ENCODE results near the gene NFX1. TPM values are rescaled to one million over a fixed set of nuclear protein-coding genes. Genes with fewer than 3 reads are reported as not detected.
A peak's percentile ranks its signal among the peaks of the same experiment; 100 is the strongest.

The NFX1 gene
- total and polyA plus RNA-seq, 9 of the 15 experiments (the other 6 are each of a cell fraction or from before 2014, with no cell fraction given) = 8.8 to 38.9 (median 26.8) TPM

- H3K4me3 ChIP-seq = peak overlapping the region; percentile 80
- H3K27ac ChIP-seq (ENCODE audit: extremely low read depth, low read depth, low read length) = peak overlapping the region; percentile 94
- H2AFZ ChIP-seq (ENCODE audit: low read depth, low read length) = peak overlapping the region; percentile 72
- H3K9me3 ChIP-seq (replicated peaks; ENCODE audit: control insufficient read depth, insufficient read depth, low read depth, low read length) = no peaks in the 10 kb centered on the region
- H3K4me1 ChIP-seq (replicated peaks in 1 of 2; ENCODE audit: control insufficient read depth in 2 of 2, insufficient read depth in 2 of 2, low read length in 2 of 2) = peaks cover 5 to 28% of the 10 kb centered on the region in 2 experiments; a peak in 3 of 5 replicates
- H3K27me3 ChIP-seq (ENCODE audit: control insufficient read depth in 2 of 2, insufficient read depth in 2 of 2, low read length in 2 of 2) = no peaks in the 10 kb centered on the region
- no TSS peak for BruUV-seq (replicated peaks)
- peaks cover 65% of the 10 kb centered on the region for H3K36me3 ChIP-seq (ENCODE audit: control insufficient read depth, insufficient read depth, low read length)
- DNase-seq (ENCODE audit: extremely low read depth in 1 of 4, low spot score in 3 of 4) = peak in 1 of 4 experiments; percentile 34
- intact Hi-C loops (cut with micrococcal nuclease) (loop anchor here (1.0 to 2.0 kb wide), 2 partner anchors 23 to 27 kb away; partner anchors contain the start of genes NFX1 and SPINK4), in situ Hi-C loops (cut with MboI) (no loop called here)
- peak overlapping the region; percentile 96 to 100 for H3K9ac ChIP-seq (ENCODE audit: insufficient read depth in 1 of 2, low read depth in 2 of 2, low read length in 2 of 2)
- ChIA-PET CTCF (ENCODE audit: low intra/inter-chr PET ratio) (no interaction called here), POLR2A (interaction anchor here (0.6 to 2.5 kb wide), 8 partner anchors 9 to 238 kb away, joined by 3 to 23 read pairs (median 4); partner anchors contain the start of genes B4GALT1 and DNAJA1)
- peak; percentile 14 for ATAC-seq
- H3K4me2 ChIP-seq (ENCODE audit: insufficient read depth, low read length) = peak overlapping the region; percentile 89
- H3K9me1 ChIP-seq (ENCODE audit: control insufficient read depth, insufficient read depth, low read length) = no peaks in the 10 kb centered on the region
- no peak for FAIRE-seq
- no peaks in the 10 kb centered on the region for H4K20me1 ChIP-seq (replicated peaks; ENCODE audit: control insufficient read depth, insufficient read depth, low read length)
- WGBS (ENCODE audit: insufficient coverage, low coverage, missing lambda C conversion rate) = under 1% methylated on average over 21 of the region's 25 CpGs
- peaks cover 74% of the 10 kb centered on the region for H3K79me2 ChIP-seq (ENCODE audit: control insufficient read depth, insufficient read depth, low read length)
- no peak for TF ChIP-seq ELK3 (CRISPR knock-in tag; IDR thresholded peaks at IDR 0.05)
- TF ChIP-seq, protein P1, sequence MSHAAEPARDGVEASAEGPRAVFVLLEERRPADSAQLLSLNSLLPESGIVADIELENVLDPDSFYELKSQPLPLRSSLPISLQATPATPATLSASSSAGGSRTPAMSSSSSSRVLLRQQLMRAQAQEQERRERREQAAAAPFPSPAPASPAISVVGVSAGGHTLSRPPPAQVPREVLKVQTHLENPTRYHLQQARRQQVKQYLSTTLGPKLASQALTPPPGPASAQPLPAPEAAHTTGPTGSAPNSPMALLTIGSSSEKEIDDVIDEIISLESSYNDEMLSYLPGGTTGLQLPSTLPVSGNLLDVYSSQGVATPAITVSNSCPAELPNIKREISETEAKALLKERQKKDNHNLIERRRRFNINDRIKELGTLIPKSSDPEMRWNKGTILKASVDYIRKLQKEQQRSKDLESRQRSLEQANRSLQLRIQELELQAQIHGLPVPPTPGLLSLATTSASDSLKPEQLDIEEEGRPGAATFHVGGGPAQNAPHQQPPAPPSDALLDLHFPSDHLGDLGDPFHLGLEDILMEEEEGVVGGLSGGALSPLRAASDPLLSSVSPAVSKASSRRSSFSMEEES (CRISPR knock-in tag; IDR thresholded peaks at IDR 0.05) = no peak
- TF ChIP-seq KLF16 (IDR thresholded peaks at IDR 0.05) = no peak
- no peak for TF ChIP-seq FOXP1 (CRISPR knock-in tag; IDR thresholded peaks at IDR 0.05)
- no peak for TF ChIP-seq ZNF76 (CRISPR knock-in tag; IDR thresholded peaks at IDR 0.05; ENCODE audit: borderline replicate concordance)
- TF ChIP-seq WHSC1 (IDR thresholded peaks at IDR 0.05; ENCODE audit: low read length) = no peak
- TF ChIP-seq EZH2 (IDR thresholded peaks at IDR 0.05; ENCODE audit: borderline replicate concordance, low read depth, low read length) = no peak
- TF ChIP-seq ARNT (IDR thresholded peaks at IDR 0.05) = 0 out of 4 replicates have a peak, but pooled peaks of 1 of the 2 experiments have one; percentile 52
- TF ChIP-seq POLR2AphosphoS2 (IDR thresholded peaks at IDR 0.05; ENCODE audit: low read length) = no peak
- TF ChIP-seq NFIC (IDR thresholded peaks at IDR 0.05) = no peak
- no peak for TF ChIP-seq ILK (tag; IDR thresholded peaks at IDR 0.05; ENCODE audit: borderline replicate concordance, low read depth)
- no peak for TF ChIP-seq ZNF764 (CRISPR knock-in tag; IDR thresholded peaks at IDR 0.05; ENCODE audit: low read depth)
- TF ChIP-seq FOXM1 (IDR thresholded peaks at IDR 0.05; ENCODE audit: low read depth) = no peak
- no peak for TF ChIP-seq FOXM1 (CRISPR knock-in tag; IDR thresholded peaks at IDR 0.05; ENCODE audit: low read depth)
- TF ChIP-seq ZNF212 (CRISPR knock-in tag; IDR thresholded peaks at IDR 0.05) = no peak
- TF ChIP-seq SLC30A9 (CRISPR knock-in tag; IDR thresholded peaks at IDR 0.05) = no peak
- TF ChIP-seq UBTF (IDR thresholded peaks at IDR 0.05; ENCODE audit: borderline replicate concordance in 1 of 2, low read depth in 2 of 2, low read length in 2 of 2) = no peak
- no peak for TF ChIP-seq FOXJ2 (tag; IDR thresholded peaks at IDR 0.05)
Measured at GRCh38 chr9:33263131-33264002, 26.9 kb upstream of the NFX1 start.

All from K562 (cell line).